ENCODE data around the gene TEX11.

DNA sequence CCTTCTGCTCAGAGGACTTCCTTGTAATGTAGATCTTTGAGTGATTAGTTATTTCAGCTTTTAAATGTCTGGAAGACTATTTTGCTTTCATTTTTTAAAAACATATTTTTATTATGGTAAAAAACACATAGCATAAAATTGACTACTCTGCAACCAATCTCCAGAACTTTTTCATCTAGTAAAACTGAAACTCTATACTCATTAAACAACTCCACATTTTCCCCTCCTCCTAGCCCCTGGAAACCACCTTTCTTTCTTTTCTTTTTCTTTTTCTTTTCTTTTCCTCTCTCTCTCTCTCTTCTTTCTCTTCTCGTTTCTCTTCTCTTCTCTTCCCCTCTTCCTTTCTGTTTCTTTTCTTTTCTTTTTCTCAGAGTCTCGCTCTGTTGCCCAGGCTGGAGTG, 233.2 kb downstream of the TEX11 start:
- no peak for TF ChIP-seq EZH2 (IDR thresholded peaks at IDR 0.05; ENCODE audit: insufficient read depth, poor library complexity, severe bottlenecking)
- no peak for TF ChIP-seq EZH2phosphoT487 (IDR thresholded peaks at IDR 0.05; ENCODE audit: insufficient read depth, low read depth)

All from GM23248 (cell line).